GM23338 (cell line): ENCODE results near the gene NLN. TPM values are rescaled to one million over a fixed set of nuclear protein-coding genes. Genes with fewer than 3 reads are reported as not detected.

Source experiments
- ATAC-seq: fragments of 200-7000 bp; cut with Tn5 transposase; 3 replicates; pipeline ENCODE4 v1.9.1; 2020
- DNase-seq: peaks from one replicate; pipeline ENCODE4 v3.0.0-alpha.2; 2015; ENCODE audit warnings: low spot score
- H2AFZ ChIP-seq: fragments of 200-600 bp; sonication (generic); 2 replicates; pipeline ENCODE4 v1.8.0; 2016; ENCODE audit warnings: antibody characterized with exemption, mild to moderate bottlenecking, moderate library complexity
- H3F3A ChIP-seq: fragments of 200-600 bp; sonication (generic); replicated peaks from 2 replicates; pipeline ENCODE4 v1.8.0; 2017; ENCODE audit warnings: antibody characterized with exemption, mixed run types, low read depth
- H3K27ac ChIP-seq: fragments of 200-600 bp; sonication (generic); 2 replicates; pipeline ENCODE4 v1.6.1; 2016; ENCODE audit warnings: low read depth
- H3K27me3 ChIP-seq: fragments of 200-600 bp; sonication (generic); 2 replicates; pipeline ENCODE4 v1.8.0; 2016; ENCODE audit warnings: mild to moderate bottlenecking, mixed run types, moderate library complexity; ENCODE audit not compliant: insufficient read depth
- H3K36me3 ChIP-seq: fragments of 200-600 bp; sonication (generic); 2 replicates; pipeline ENCODE4 v1.8.0; 2016; ENCODE audit warnings: mild to moderate bottlenecking; ENCODE audit not compliant: insufficient read depth
- H3K4me1 ChIP-seq: fragments of 200-600 bp; sonication (generic); 2 replicates; pipeline ENCODE4 v1.8.0; 2016; ENCODE audit warnings: mild to moderate bottlenecking, moderate library complexity; ENCODE audit not compliant: insufficient read depth
- H3K4me2 ChIP-seq: fragments of 200-600 bp; sonication (generic); 2 replicates; pipeline ENCODE4 v1.7.1; 2017; ENCODE audit warnings: mixed run types
- H3K4me3 ChIP-seq: fragments of 200-600 bp; sonication (generic); 2 replicates; pipeline ENCODE4 v1.6.1; 2016; ENCODE audit warnings: mixed run types
- H3K79me2 ChIP-seq: fragments of 200-600 bp; sonication (generic); replicated peaks from 2 replicates; pipeline ENCODE4 v1.8.0; 2017; ENCODE audit warnings: mild to moderate bottlenecking; ENCODE audit not compliant: insufficient read depth
- H3K9me2 ChIP-seq: fragments of 200-600 bp; sonication (generic); 2 replicates; pipeline ENCODE4 v1.8.0; 2017; ENCODE audit not compliant: insufficient read depth
- H4K20me1 ChIP-seq: fragments of 200-600 bp; sonication (generic); replicated peaks from 2 replicates; pipeline ENCODE4 v1.8.0; 2017; ENCODE audit warnings: mild to moderate bottlenecking; ENCODE audit not compliant: insufficient read depth
- H3K27ac Mint-ChIP-seq: 2 replicates; pipeline ENCODE4 v1.8.0; 2020; ENCODE audit warnings: inconsistent platforms, mild to moderate bottlenecking, moderate library complexity, mixed read lengths
- H3K27me3 Mint-ChIP-seq: 3 replicates; pipeline ENCODE4 v1.8.0; 2022; ENCODE audit warnings: low read depth, mild to moderate bottlenecking, moderate library complexity, mixed read lengths, inconsistent platforms; ENCODE audit not compliant: insufficient read depth, poor library complexity
- H3K36me3 Mint-ChIP-seq: 3 replicates; pipeline ENCODE4 v1.8.0; 2021; ENCODE audit warnings: low read depth, mild to moderate bottlenecking, inconsistent platforms, moderate library complexity, mixed read lengths
- H3K4me1 Mint-ChIP-seq: 3 replicates; pipeline ENCODE4 v1.8.0; 2020; ENCODE audit warnings: mild to moderate bottlenecking, inconsistent platforms, mixed read lengths
- H3K4me3 Mint-ChIP-seq: 3 replicates; pipeline ENCODE4 v1.8.0; 2021; ENCODE audit warnings: moderate library complexity, mild to moderate bottlenecking, inconsistent platforms, mixed read lengths
- H3K9me3 Mint-ChIP-seq: 3 replicates; pipeline ENCODE4 v1.8.0; 2020; ENCODE audit warnings: moderate library complexity, mild to moderate bottlenecking, inconsistent platforms, mixed read lengths
- CREB1 ChIP-seq: fragments of 250-450 bp; sonication (Bioruptor Pico); IDR thresholded peaks from 2 replicates; pipeline ENCODE4 v1.5.0; 2020; ENCODE audit warnings: low read depth, mild to moderate bottlenecking, moderate library complexity
- CTCF ChIP-seq, 2 experiments: fragments of 200-600 bp in 1 of 2; sonication (generic) in 1 of 2; conservative IDR thresholded peaks; 2 replicates each; pipeline versions ENCODE4 v1.5.1 to v1.6.1; 2016 to 2017; ENCODE audit warnings: antibody characterized with exemption in 2 of 2, low read depth in 2 of 2, mild to moderate bottlenecking in 2 of 2, moderate library complexity in 1 of 2
- ETS1 ChIP-seq: IDR thresholded peaks from 2 replicates; pipeline ENCODE4 v1.6.1; 2016; ENCODE audit warnings: antibody characterized with exemption
- EZH2 ChIP-seq: fragments of 200-600 bp; sonication (generic); IDR thresholded peaks from one replicate; pipeline ENCODE4 v1.8.0; 2017; ENCODE audit warnings: antibody characterized with exemption, mild to moderate bottlenecking, low read depth; ENCODE audit not compliant: unreplicated experiment
- EZH2phosphoT487 ChIP-seq: fragments of 200-600 bp; sonication (generic); IDR thresholded peaks from one replicate; pipeline ENCODE4 v1.8.1; 2018; ENCODE audit warnings: antibody characterized with exemption; ENCODE audit not compliant: unreplicated experiment
- JUNB ChIP-seq: IDR thresholded peaks from one replicate; pipeline ENCODE4 v1.6.1; 2016; ENCODE audit warnings: antibody characterized with exemption; ENCODE audit not compliant: unreplicated experiment
- NANOG ChIP-seq: IDR thresholded peaks from 2 replicates; pipeline ENCODE4 v1.6.1; 2016; ENCODE audit warnings: antibody characterized with exemption, borderline replicate concordance
- POLR2AphosphoS5 ChIP-seq: IDR thresholded peaks from 2 replicates; pipeline ENCODE4 v1.6.1; 2016; ENCODE audit warnings: antibody characterized with exemption, low read depth
- REST ChIP-seq: IDR thresholded peaks from one replicate; pipeline ENCODE4 v1.6.1; 2018; ENCODE audit warnings: antibody characterized with exemption; ENCODE audit not compliant: unreplicated experiment
- STAT1 ChIP-seq: IDR thresholded peaks from one replicate; pipeline ENCODE4 v1.6.1; 2016; ENCODE audit warnings: antibody characterized with exemption; ENCODE audit not compliant: unreplicated experiment
- ZNF114 ChIP-seq: fragments of 250-450 bp; sonication (Bioruptor Pico); IDR thresholded peaks from 2 replicates; pipeline ENCODE4 v1.5.0; 2020; ENCODE audit warnings: mild to moderate bottlenecking, moderate library complexity
- ZNF331 ChIP-seq: fragments of 250-450 bp; sonication (Bioruptor Pico); IDR thresholded peaks from 2 replicates; pipeline ENCODE4 v1.5.0; 2020; ENCODE audit warnings: low read depth, mild to moderate bottlenecking, moderate library complexity
- ZNF462 ChIP-seq: fragments of 250-450 bp; sonication (Bioruptor Pico); IDR thresholded peaks from 2 replicates; pipeline ENCODE4 v1.5.0; 2020; ENCODE audit warnings: mild to moderate bottlenecking, moderate library complexity
- polyA plus RNA-seq: library from polyadenylated mRNA; unstranded; fragments of >200 nt; fragmentation: Nextera tagmentation; extraction: Ambion mirVana; gene quantifications from 2 replicates; pipeline ENCODE4 v1.2.1, GENCODE V29; 2016
- total RNA-seq: library from RNA; depleted of rRNA; stranded (reverse); fragments of >200 nt; shearing (Covaris generic); gene quantifications from 2 replicates; pipeline ENCODE4 v1.2.3, GENCODE V29; 2014

Gene NLN
- total and polyA plus RNA-seq, 2 experiments from 2014 or later: 56.4 to 168 TPM

GRCh38 chr5:65868509-65868908, 146.5 kb downstream of the NLN start:
- Histone ChIP-seq H3K4me1 (no peaks in the 10 kb centered on the region), H3K4me3 (no peak overlapping the region), H3F3A (no peaks in the 10 kb centered on the region), H3K36me3 (no peaks in the 10 kb centered on the region), H3K4me2 (no peak overlapping the region), H3K79me2 (no peaks in the 10 kb centered on the region), H3K9me2 (no peaks in the 10 kb centered on the region), H2AFZ (no peak overlapping the region), H3K27ac (no peak overlapping the region), H4K20me1 (no peaks in the 10 kb centered on the region), H3K27me3 (no peaks in the 10 kb centered on the region)
- Mint-ChIP-seq H3K4me1 (no peaks in the 10 kb centered on the region), H3K36me3 (no peaks in the 10 kb centered on the region), H3K4me3 (no peak overlapping the region), H3K27me3 (no peaks in the 10 kb centered on the region), H3K9me3 (no peaks in the 10 kb centered on the region; the same call in 2 of the 3 replicates), H3K27ac (no peak overlapping the region)
- TF ChIP-seq CREB1 (CRISPR knock-in tag) (no peak), ZNF114 (CRISPR knock-in tag) (no peak), POLR2AphosphoS5 (no peak), EZH2 (no peak), CTCF (conservative IDR thresholded peaks at IDR 0.05; ENCODE audit: low read depth in 2 of 2) (no peak), ZNF331 (CRISPR knock-in tag) (no peak), ZNF462 (CRISPR knock-in tag) (no peak), NANOG (no peak), EZH2phosphoT487 (no peak), JUNB (no peak), STAT1 (no peak), REST (no peak), ETS1 (no peak)
- no peak for DNase-seq
- ATAC-seq: no peak
